ENCODE measurements around the gene DUSP1.

The DUSP1 gene

GRCh38 chr5:172765766-172766286, 5.2 kb downstream of the DUSP1 start:
- no peak for DNase-seq (ENCODE audit: low spot score)
- no peak for FAIRE-seq

- FAIRE-seq, result peak; percentile 88
- DNase-seq (ENCODE audit: low spot score), result peak; percentile 100
Measured at GRCh38 chr5:172764861-172765765, 5.9 kb downstream of the DUSP1 start.

- no peak for DNase-seq (ENCODE audit: low spot score)
- FAIRE-seq, result no peak
Measured at GRCh38 chr5:172763120-172763464, 7.9 kb downstream of the DUSP1 start.

GRCh38 chr5:172762214-172763119, 8.5 kb downstream of the DUSP1 start:
- no peak for FAIRE-seq
- DNase-seq (ENCODE audit: low spot score), result no peak

GRCh38 chr5:172760959-172761358, 10.0 kb downstream of the DUSP1 start:
- no peak for DNase-seq (ENCODE audit: low spot score)
- no peak for FAIRE-seq

GRCh38 chr5:172760136-172760535, 10.9 kb downstream of the DUSP1 start:
- DNase-seq (ENCODE audit: low spot score) (no peak), FAIRE-seq (no peak)

- FAIRE-seq (no peak), DNase-seq (ENCODE audit: low spot score) (no peak)
Measured at GRCh38 chr5:172758834-172759149, 12.2 kb downstream of the DUSP1 start.

GRCh38 chr5:172758077-172758833, 12.7 kb downstream of the DUSP1 start:
- FAIRE-seq, result peak; percentile 95
- peak; percentile 98 for DNase-seq (ENCODE audit: low spot score)

GRCh38 chr5:172757394-172758010, 13.5 kb downstream of the DUSP1 start:
- DNase-seq (ENCODE audit: low spot score) (peak; percentile 43), FAIRE-seq (no peak)

- FAIRE-seq (no peak), DNase-seq (ENCODE audit: low spot score) (no peak)
Measured at GRCh38 chr5:172756764-172757393, 14.1 kb downstream of the DUSP1 start.

- no peak for FAIRE-seq
- DNase-seq (ENCODE audit: low spot score), result no peak
Measured at GRCh38 chr5:172754596-172755356, 16.2 kb downstream of the DUSP1 start.

GRCh38 chr5:172753101-172753500, 17.9 kb downstream of the DUSP1 start:
- DNase-seq (ENCODE audit: low spot score) (no peak), FAIRE-seq (no peak)

- no peak for DNase-seq (ENCODE audit: low spot score)
- no peak for FAIRE-seq
Measured at GRCh38 chr5:172751761-172752510, 19.1 kb downstream of the DUSP1 start.

GRCh38 chr5:172749881-172750633, 20.9 kb downstream of the DUSP1 start:
- FAIRE-seq, result no peak
- DNase-seq (ENCODE audit: low spot score), result no peak

- DNase-seq (ENCODE audit: low spot score) (no peak), FAIRE-seq (no peak)
Measured at GRCh38 chr5:172749076-172749475, 21.9 kb downstream of the DUSP1 start.

GRCh38 chr5:172748341-172748843, 22.6 kb downstream of the DUSP1 start:
- FAIRE-seq, result no peak
- no peak for DNase-seq (ENCODE audit: low spot score)

- FAIRE-seq (no peak), DNase-seq (ENCODE audit: low spot score) (no peak)
Measured at GRCh38 chr5:172747471-172747870, 23.5 kb downstream of the DUSP1 start.

- DNase-seq (ENCODE audit: low spot score) (no peak), FAIRE-seq (no peak)
Measured at GRCh38 chr5:172746725-172747124, 24.3 kb downstream of the DUSP1 start.
